NCI-H2227 treated with DMSO at 0.1 percent for 48 hours (cell line): Measurements from ENCODE around the gene DGKB.
A peak's percentile ranks its signal among the peaks of the same experiment; 100 is the strongest.

Experiments
- DNase-seq: peaks from one replicate; lab custom pipeline; 2025; lab: John Stamatoyannopoulos, UW

Gene DGKB

DNA sequence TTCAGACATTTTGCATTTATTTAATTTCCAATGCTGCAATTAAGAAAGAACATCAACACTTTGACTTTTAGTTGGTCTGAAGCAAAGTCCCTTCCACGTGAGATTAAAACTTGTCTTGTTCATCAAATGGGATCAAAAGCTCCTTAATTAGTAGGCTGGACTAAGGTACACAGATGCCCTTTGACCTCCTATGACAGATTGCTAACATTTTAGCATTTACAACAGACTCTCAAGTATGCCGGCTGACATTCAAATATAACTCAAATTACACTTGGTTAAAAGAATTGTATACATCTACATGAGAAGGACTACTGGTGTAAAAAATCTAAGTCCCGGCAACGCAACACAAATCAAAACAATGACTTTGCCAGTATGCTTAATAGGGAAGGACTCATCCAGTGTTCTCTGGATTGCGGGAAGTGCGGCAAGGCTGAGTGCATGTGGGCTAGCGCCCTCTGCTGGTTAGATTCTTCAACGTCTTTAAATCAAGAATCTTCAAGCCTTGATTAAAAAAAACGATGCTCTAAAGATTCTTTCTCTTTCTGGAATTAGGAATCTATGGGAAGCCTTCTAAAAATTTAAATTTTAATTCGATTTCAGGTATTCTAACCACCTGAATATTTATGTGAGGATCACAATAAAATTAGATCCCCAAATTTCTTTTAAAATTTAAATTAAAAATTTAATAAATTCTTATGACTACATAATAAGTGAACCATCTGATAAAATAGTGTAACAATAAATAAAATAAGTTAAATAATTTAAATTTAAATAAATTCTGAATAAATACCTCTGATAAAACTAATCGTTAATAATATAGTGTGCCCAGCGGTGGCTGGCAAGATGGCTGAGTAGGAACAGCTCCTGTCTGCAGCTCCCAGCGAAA is 444.7 kb downstream of the DGKB start:
- peak; percentile 66 for DNase-seq

DNA sequence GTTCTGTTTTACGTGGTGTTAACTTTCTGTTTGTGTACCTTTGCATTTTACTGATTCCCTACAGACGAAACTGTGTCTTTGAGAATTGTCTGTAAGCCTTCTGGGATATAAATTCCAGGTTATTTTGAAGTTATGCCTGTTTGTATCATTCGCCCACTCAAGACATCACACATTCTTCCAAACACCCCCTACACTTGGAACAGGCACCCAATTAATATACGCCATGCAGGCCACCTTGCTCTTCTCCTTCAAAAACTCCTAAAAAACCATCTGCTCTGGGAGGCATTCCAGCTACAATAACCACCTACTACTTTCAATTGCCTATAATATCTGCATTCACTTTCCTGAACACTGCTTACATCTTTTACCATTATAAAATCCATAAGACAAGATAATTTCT is 453.3 kb downstream of the DGKB start:
- no peak for DNase-seq

DNA sequence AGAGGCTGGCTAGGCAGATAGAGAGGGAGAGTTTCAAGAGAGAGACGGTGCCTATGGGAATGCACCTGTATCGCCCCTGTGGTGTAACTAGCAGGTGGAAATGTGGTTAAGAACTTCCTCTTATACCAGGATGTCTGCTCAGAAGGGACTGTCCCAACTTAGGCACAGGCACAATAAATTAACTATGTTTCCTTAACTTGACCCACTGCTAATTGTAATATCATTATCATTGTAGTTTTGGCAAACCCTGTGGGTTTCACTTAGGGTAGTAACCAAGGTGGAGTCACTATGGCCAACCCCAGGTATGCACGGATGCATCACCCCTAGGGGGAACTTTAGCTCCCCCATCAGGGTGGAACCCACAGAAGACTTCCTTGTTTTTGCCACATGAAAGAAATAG is 455.7 kb downstream of the DGKB start:
- no peak for DNase-seq

DNA sequence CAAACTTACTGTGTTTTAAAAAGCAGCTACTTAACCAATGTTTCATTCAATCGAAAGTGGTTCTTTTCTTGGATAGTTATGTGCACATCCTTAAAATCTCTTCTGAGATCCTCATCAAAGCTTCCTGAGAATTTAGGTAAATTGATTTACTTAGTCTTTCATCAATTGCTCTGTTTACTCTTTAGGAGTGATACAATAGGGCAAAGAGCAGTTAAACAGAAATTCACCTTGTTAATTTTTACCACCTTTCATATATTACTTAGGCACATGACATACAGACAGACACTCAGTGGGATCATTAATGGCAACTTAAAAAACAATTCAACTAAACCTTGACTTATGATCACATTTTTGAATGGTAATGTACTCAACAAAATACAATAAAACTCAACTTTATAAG is 456.3 kb downstream of the DGKB start:
- no peak for DNase-seq

DNA sequence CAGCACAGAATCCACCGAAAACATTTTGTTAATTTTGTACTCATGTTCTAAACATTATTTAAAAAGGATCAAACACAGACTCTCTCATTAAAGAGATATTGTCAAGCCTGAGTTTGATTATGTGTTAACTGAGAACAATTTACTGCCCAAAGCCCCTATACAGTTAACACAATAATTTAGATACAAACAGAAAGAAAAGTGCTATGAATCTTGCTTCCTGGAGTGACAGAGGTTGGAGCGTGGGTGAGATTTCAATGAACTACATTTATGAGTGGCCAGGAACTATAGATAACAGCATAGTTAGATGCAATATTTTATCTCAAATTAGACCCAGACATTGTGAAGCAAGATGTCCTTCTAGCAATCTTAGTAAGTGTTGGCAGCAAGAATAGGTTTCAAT is 464.2 kb downstream of the DGKB start:
- DNase-seq: no peak

DNA sequence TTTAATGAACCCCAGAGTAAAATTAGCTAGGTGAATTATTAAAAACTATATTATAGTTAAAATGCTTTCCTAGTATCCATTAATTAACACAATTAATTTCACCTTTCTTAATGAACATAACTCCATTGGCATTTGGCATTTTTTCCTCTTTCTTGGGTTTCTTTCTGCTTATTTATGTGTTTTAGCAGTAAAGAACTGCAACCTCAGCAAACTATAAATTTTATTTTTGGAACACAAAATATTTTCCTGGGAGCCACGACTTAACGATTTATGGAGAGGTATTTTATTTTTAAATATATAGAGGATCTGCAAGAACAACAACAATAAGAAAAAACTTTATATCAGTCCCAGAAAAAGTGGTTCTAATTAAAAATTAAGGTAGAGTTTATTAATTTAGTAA is 465.7 kb downstream of the DGKB start:
- DNase-seq: no peak

DNA sequence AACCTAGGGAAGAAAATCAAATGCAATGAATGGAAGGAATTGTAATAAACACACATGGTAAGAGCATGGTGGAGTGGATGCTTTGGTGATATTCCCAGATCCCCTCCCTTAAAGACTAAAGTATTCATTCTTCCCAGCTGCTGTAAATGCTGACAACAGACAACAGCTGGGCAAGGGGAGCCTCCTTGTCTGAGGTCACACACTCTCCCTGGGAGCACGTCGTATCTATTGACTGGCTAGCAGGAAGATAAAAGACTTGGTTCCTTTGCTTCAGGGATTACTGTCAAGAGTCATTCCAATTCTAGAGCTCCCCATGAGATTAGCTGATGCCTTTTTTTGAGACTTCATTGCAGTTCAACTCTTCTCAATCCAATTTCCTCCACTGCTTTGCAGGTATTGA is 469.6 kb downstream of the DGKB start:
- no peak for DNase-seq

DNA sequence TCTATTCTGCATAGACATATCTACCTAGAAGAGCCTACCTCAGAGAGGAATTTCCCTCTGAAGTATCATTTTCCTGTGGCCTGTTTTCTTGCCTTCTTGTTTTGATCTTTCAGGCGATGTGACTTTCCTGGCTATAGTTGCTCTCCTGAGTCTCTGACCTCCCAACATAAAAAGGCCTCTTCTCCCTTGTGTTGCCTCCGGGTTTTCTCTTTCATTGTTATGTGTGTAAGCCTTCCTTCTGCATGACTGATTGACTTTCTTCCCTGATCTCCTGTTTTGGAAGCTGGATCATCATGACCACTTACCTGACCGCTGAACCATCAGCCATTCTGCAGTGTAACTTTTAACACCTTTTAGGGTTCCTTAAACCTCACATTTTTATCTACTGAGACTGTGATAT is 471.6 kb downstream of the DGKB start:
- no peak for DNase-seq

DNA sequence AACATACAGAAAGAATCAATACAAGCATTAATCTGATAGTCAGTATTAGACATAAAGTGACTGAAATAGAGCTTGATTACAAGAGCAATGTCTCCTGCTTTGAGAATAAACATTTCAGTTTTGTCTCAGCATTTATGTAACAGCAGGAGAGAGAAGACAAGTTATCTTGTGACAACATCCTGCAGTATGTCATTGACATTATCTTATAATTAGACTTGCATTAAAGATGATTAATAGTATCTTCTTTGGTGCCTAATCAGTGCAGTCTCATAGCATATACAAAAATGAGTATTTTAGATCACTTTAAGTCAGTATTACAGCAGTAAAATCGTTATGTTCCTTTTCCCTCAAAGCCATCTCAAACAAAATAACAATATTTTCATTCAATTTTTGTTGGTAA is 477.0 kb downstream of the DGKB start:
- DNase-seq: no peak

DNA sequence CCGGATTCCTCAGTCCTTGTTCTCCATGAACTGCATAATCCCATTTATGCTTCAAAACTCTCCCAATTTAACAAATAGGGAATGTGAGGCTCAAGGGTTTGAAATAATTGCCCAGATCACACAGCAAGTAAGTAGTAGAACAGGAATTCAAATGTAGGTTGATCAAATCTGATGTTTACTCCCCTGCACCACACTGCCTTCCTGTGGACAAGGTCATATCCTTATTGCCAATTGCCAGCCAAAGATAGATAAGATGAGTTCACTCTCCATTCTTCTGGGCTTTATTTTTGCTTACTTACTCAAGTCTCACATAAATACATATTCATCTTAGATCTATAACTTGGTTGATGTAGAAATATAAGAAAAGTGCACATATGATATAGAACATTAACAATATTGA is 477.9 kb downstream of the DGKB start:
- DNase-seq: no peak

DNA sequence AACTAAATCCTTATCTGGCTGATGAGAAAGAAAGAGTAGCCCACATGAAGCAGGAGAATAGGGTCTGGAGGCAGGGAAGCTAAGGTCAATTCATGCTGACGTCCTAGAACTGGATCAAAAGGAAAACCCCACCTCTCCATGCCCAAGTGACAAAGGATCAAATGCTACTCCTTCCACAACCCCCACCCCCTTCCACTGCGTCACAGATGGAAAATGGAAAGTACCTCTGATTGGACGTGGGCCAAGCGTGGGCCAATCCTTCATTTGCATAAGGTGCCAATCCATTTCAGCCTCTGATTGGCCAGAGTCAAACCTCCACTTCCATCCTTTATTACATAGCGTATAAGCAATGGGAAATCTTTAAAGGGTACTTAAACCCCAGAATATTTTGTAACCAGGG is 481.8 kb downstream of the DGKB start:
- DNase-seq: no peak

DNA sequence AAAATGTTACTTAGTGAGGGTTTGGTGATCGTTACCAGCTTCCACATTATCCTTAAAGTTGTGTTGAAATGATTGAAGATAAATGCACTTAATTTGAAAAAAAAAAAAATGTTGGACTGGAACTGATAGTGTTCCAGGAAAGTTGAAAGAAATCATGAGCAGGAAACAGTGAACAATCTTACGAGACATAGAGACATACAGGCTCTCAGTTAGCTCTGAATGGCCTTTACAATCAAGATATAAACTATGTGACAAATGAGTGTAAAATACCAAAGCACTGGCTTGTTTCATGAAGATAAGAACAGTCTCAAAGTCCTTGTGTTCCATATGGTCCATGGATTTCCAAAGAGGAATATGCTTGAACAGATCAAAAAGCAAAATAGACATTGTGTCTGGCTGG is 483.0 kb downstream of the DGKB start:
- DNase-seq: no peak

DNA sequence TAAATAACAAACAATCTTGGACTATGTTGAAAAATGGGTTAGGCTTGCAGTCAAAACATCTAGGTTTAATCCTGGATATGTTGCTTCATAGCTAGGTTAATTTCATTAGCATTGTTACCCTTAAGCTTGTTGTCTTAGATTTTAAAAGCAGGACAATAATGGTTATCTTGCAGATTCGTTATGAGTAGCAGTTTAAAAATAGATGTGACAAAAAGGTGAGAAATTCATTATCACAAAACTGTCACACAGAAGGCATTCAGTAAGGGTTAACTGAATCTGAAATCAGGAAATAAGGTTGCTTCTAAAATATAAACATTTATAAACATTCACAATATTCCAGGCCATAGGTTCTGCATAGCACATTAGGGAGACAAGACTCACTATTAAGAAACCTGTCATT is 483.9 kb downstream of the DGKB start:
- no peak for DNase-seq

DNA sequence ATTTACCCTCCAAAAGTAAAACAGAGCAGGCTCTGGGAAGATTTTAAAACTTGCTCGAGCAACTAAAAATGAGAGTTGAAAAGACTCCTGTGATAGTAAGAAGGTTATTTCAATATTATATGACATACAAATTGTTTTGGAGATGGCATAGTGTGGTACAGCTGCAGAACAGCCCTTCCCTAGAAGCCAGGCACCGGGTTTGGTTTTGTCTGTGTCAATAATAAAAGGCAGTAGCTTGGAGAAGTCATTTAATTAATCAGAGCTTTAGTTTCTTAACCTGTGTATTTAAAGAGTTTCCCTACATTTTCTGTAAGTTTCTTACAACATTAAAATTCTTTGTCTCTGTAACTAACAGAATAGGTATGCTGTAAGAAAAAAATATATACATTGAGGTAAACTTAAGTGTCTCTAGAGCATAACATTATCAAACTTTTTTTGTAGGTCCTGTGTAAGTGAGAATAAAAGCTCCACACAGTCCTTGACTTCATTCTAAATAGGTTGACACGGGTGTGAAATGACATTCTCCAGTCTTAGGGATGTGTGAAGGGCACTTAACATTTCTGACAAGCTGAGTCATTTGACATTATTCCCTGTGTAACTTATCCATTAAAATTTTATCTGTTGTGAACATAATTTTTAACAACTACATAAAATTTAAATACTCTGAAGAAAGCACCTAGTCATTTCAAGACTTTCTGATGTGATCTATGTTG is 488.1 kb downstream of the DGKB start:
- DNase-seq: no peak

DNA sequence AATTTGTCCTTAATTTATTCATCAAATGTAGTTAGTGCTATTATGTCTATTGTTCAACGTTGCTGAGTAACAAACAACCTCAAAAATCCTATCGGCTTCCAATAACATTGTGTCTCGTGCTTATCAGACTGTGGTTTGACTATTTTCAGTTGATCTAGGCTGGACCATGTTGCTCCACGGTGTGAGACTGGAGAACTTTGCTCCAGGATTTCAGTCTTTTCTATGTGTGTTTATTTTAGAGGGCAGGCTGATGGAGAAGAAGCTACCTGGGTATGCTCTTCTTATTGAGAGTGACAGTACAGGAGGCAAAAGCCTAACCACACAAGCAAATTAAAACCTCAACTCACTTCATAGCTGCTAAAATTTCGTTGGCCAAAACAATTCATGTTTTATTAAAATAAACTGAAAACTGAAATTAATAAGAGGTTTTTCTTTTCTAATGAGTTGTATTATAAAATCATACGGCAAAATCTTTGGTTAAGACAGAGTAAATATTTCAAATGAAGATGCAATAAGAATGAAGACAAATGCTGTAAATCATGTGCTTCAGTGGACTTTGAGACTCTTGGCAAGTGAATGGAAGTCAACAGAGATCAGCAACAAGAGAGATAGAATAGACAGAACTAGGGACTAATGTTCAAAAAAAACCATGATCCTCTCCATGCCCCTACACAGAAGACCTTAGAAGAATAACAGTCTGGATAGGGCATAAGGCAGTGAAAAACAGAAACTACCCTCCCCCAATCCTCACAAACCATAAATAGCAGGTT is 495.1 kb downstream of the DGKB start:
- DNase-seq: no peak

DNA sequence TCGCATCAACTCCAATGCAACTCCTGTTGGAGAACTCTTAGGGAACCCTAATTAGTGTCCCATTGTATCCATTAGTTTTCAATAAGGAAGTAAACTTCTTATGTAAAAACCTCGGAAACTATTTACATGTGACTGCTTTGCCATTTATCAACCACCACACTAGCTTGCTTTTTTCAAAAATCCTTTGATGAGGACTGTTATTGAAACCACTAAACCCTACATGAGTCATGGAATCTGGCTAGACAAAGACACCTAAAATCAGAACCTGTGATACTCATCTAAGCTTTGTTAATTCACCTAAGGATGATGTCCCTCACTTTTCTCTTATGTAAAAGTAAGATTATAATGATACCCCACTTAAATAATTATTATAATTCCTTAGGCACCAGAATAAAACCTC is 499.0 kb downstream of the DGKB start:
- no peak for DNase-seq

DNA sequence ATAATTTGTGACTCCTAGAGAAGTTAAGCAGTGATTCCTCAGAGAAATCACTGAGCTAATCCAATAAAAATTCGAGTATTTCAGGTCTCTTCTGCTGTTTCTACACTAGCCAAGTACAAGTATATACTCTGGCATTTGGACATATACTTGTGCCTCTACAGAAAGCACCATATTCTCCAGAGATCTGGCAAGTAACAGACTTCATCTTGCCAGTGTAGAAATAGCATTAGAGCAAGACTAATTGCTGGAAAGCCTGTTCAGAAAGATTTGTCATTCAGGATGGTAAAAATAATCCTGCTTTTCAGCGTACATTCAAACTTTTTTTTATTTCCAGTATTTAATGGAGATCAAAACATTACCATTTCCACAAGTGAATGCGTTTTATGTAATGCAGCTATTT is 502.3 kb downstream of the DGKB start:
- no peak for DNase-seq

DNA sequence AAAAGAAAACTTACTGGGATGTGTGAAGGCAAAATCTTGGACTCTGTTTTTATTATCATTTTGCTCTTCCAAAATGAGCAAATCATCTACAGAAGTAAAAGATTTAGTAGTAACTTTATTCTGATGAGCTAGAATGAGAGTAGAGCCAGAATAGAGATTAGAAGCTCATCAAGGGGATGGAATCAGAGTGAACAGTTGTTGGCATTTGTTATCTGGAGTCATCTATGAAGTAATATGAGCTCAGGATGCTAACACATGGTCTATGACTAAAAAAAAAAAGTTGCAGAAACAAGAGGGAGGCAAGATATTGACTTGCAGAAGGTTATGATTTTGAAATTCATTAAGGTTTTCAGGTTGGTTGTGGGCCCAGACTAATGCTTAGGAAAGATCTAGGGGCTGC is 504.0 kb downstream of the DGKB start:
- DNase-seq: no peak

DNA sequence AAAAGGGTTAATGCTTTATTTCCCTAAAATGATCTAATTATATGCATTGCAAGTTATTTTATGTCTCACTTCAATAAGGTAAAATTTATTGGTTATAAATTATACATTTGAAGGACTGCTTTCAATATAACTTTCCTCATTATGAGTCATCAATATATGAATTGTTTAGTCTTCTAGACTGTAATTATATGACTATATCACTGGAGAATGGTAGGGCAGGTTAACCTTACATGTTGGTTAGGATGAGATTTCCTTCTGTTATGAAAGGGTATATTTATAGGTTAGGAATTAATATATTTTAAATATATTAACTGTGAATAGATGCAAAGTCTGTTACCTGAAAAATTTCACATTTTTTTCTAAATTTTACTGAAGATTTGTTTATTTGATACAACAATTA is 506.7 kb downstream of the DGKB start:
- DNase-seq: no peak

DNA sequence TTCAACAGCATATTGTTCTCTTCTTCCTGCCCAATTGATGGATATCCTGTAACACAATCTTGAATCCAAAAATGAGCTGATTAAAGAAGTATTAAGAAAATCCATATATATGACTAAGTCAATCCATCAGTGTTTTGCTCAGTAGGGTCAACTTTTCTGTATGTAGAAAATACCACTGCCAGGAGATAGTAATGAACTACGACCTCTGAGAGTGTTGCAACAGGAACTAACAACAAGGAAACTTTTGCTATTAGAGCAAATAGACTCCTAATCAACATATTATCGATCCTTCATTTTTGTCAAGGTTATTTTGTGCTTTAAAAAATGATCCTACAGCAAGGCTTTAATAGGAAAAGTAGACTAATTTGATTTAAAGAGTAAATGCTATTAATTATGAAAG is 507.8 kb downstream of the DGKB start:
- no peak for DNase-seq

DNA sequence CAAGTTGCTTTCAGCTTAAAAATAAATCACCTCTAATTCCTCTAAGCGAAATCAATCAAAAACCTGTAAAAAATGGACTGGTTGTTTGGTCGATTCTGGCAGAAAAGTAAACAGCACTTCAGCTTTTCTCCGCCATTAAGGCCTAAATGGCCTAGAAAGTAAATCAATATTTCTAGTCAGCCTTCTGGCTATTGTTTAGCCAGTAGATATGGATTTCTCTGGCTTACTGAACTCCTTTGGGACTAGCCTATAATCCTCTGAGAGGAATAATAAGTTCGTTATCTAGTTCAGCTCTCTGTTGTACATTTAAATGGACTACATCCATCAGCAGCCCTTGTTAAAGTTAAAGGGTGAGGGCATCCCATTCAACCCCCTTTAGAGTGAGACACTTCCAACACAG is 513.0 kb downstream of the DGKB start:
- DNase-seq: peak; percentile 92

DNA sequence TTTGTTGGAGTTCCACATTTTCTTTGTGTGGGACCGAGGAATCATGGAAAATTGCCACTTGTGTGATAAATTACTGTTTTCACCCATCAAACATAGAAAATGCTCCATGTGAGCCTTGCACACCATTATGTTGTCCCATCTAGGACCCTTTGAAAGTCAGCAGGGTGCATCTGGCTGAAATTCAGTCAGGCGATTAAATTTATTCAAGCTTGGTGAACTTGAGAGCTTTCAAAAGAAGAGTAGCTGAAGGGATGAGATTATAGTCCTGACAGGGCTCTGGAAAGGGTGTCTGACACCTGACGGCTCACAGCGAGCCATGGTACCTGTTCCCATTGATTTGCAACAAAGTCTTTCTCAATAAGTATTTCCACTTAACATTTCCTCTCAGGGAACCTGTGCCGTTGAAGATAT is 513.4 kb downstream of the DGKB start:
- DNase-seq: peak; percentile 95

DNA sequence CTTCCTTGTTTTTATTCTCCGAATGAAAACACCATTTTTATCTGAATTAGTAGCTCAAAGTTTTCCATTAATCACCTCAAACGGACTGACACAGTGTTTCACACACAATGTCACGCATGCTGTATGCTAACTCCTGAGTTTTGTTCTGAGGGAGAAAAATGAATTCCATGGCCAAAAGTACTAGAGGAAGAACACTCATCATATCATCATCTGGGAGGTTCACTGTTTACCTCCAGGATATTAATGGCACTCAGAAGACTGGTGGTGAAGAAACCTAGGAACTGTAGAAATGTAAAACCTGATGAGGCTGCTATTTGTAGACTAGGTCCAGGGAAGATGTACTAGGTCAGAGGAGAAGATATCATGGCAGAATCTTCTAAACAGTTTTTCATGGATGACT is 517.5 kb downstream of the DGKB start:
- DNase-seq: no peak
